ENCODE data around the gene GNG3.
A peak's percentile ranks its signal among the peaks of the same experiment; 100 is the strongest.
"Not testable (repeated sequence)": the region's sequence is repeated elsewhere in the genome, so short reads cannot be mapped to it uniquely, and the experiment has no call there.

Gene GNG3

GRCh38 chr11:62707277-62707861, at the start of gene GNG3, which contains the start of gene BSCL2:
GNG3 (plus strand) TSS chr11:62707676; CDS start chr11:62708296, 620 bp downstream.
BSCL2 (minus strand) TSS chr11:62707424; CDS start chr11:62707195, 229 bp downstream.
- DNase-seq = no peak

GRCh38 chr11:62664405-62665074, 42.9 kb upstream of the GNG3 start:
- peak; percentile 65 for DNase-seq

GRCh38 chr11:62665075-62665598, 42.3 kb upstream of the GNG3 start, which contains the start of the genes C11orf98 and CSKMT:
C11orf98 (minus strand) TSS chr11:62665210; CDS start chr11:62665169, 41 bp downstream.
CSKMT (plus strand) TSS chr11:62665312; CDS start chr11:62665880, 568 bp downstream.
- peak; percentile 93 for DNase-seq

- peak; percentile 29 for DNase-seq
These were observed 41.7 kb upstream of the GNG3 start for GRCh38 chr11:62665599-62666258.

GRCh38 chr11:62666259-62666926, 41.1 kb upstream of the GNG3 start:
- DNase-seq = no peak

GRCh38 chr11:62667460-62667859, 40.0 kb upstream of the GNG3 start:
- no peak for DNase-seq

- no peak for DNase-seq
These were observed 37.9 kb upstream of the GNG3 start for GRCh38 chr11:62669420-62670161.

- no peak for DNase-seq
These were observed 36.3 kb upstream of the GNG3 start for GRCh38 chr11:62671236-62671607.

GRCh38 chr11:62671608-62672389, 35.7 kb upstream of the GNG3 start, which contains the start of the genes LBHD1 and UQCC3:
LBHD1 (minus strand) TSS chr11:62672267; CDS start chr11:62670031, 2,236 bp downstream.
UQCC3 (plus strand) TSS chr11:62671673; CDS start chr11:62671746, 73 bp downstream.
- peak; percentile 87 for DNase-seq

- DNase-seq = no peak
These were observed 34.3 kb upstream of the GNG3 start for GRCh38 chr11:62673196-62673525.

- DNase-seq = not testable (repeated sequence)
These were observed 32.1 kb upstream of the GNG3 start for GRCh38 chr11:62675415-62675814.

- DNase-seq = no peak
These were observed 30.8 kb upstream of the GNG3 start for GRCh38 chr11:62676698-62677097.

- no peak for DNase-seq
These were observed 30.3 kb upstream of the GNG3 start for GRCh38 chr11:62677156-62677555.

GRCh38 chr11:62677714-62678113, 29.8 kb upstream of the GNG3 start:
- DNase-seq = no peak

GRCh38 chr11:62678433-62678769, 29.1 kb upstream of the GNG3 start:
- no peak for DNase-seq

GRCh38 chr11:62678770-62679696, 28.4 kb upstream of the GNG3 start, which contains the start of gene UBXN1:
UBXN1 (minus strand) TSS chr11:62679073; CDS start chr11:62678923, 150 bp downstream.
- peak; percentile 83 for DNase-seq

GRCh38 chr11:62680825-62681240, 26.6 kb upstream of the GNG3 start:
- DNase-seq = peak; percentile 28

GRCh38 chr11:62682518-62682917, 25.0 kb upstream of the GNG3 start:
- no peak for DNase-seq

GRCh38 chr11:62687508-62688396, 19.7 kb upstream of the GNG3 start:
- DNase-seq = no peak

All from NCI-H774 (cell line).